ENCODE data around the gene S100A7A. TPM values are rescaled to one million over a fixed set of nuclear protein-coding genes. Genes with fewer than 3 reads are reported as not detected.

Gene S100A7A
- total RNA-seq: not detected in 3 replicates

- peaks cover 25% of the 10 kb centered on the region for H3K27me3 Mint-ChIP-seq (ENCODE audit: low read depth)
- H3K4me3 Mint-ChIP-seq: no peak within 1 kb of the TSS
- DNase-seq (ENCODE audit: low spot score in 2 of 2, unreplicated experiment in 2 of 2): no peak
- no peak for TF ChIP-seq CTCF (IDR thresholded peaks at IDR 0.05; ENCODE audit: unreplicated experiment)
- H3K4me1 Mint-ChIP-seq: no peaks in the 10 kb centered on the region
- H3K9me3 Mint-ChIP-seq: peaks cover 5% of the 10 kb centered on the region
- H3K36me3 Mint-ChIP-seq: no peaks in the 10 kb centered on the region
- H3K27ac Mint-ChIP-seq: no peak within 1 kb of the TSS
Measured at GRCh38 chr1:153415850-153416570, at the start of gene S100A7A. S100A7A (plus strand) TSS chr1:153416520; CDS start chr1:153418083, 1,563 bp downstream.

GRCh38 chr1:153367090-153367489, 49.2 kb upstream of the S100A7A start:
- DNase-seq (ENCODE audit: low spot score in 2 of 2, unreplicated experiment in 2 of 2): no peak
- no peak for TF ChIP-seq CTCF (IDR thresholded peaks at IDR 0.05; ENCODE audit: unreplicated experiment)
- no peaks in the 10 kb centered on the region for H3K36me3 Mint-ChIP-seq
- no peak overlapping the region for H3K4me3 Mint-ChIP-seq
- peaks cover 19% of the 10 kb centered on the region for H3K4me1 Mint-ChIP-seq
- H3K27me3 Mint-ChIP-seq (ENCODE audit: low read depth): peaks cover 5% of the 10 kb centered on the region
- no peak overlapping the region for H3K27ac Mint-ChIP-seq
- no peaks in the 10 kb centered on the region for H3K9me3 Mint-ChIP-seq

- no peak overlapping the region for H3K4me3 Mint-ChIP-seq
- no peak for TF ChIP-seq CTCF (IDR thresholded peaks at IDR 0.05; ENCODE audit: unreplicated experiment)
- peaks cover 19% of the 10 kb centered on the region for H3K4me1 Mint-ChIP-seq
- peaks cover 5% of the 10 kb centered on the region for H3K27me3 Mint-ChIP-seq (ENCODE audit: low read depth)
- H3K36me3 Mint-ChIP-seq: no peaks in the 10 kb centered on the region
- no peak for DNase-seq (ENCODE audit: low spot score in 2 of 2, unreplicated experiment in 2 of 2)
- no peaks in the 10 kb centered on the region for H3K9me3 Mint-ChIP-seq
- no peak overlapping the region for H3K27ac Mint-ChIP-seq
Measured at GRCh38 chr1:153368495-153368894, 47.8 kb upstream of the S100A7A start.

GRCh38 chr1:153370146-153370545, 46.2 kb upstream of the S100A7A start:
- no peak for TF ChIP-seq CTCF (IDR thresholded peaks at IDR 0.05; ENCODE audit: unreplicated experiment)
- Mint-ChIP-seq H3K36me3 (no peaks in the 10 kb centered on the region), H3K4me3 (no peak overlapping the region), H3K27ac (no peak overlapping the region), H3K4me1 (peaks cover 10% of the 10 kb centered on the region), H3K9me3 (no peaks in the 10 kb centered on the region), H3K27me3 (ENCODE audit: low read depth) (peaks cover 5% of the 10 kb centered on the region)
- DNase-seq (ENCODE audit: low spot score in 2 of 2, unreplicated experiment in 2 of 2): no peak

GRCh38 chr1:153371231-153371630, 45.1 kb upstream of the S100A7A start:
- no peak for DNase-seq (ENCODE audit: low spot score in 2 of 2, unreplicated experiment in 2 of 2)
- no peaks in the 10 kb centered on the region for H3K4me1 Mint-ChIP-seq
- no peaks in the 10 kb centered on the region for H3K9me3 Mint-ChIP-seq
- no peak overlapping the region for H3K4me3 Mint-ChIP-seq
- no peak for TF ChIP-seq CTCF (IDR thresholded peaks at IDR 0.05; ENCODE audit: unreplicated experiment)
- H3K27me3 Mint-ChIP-seq (ENCODE audit: low read depth): peaks cover 5% of the 10 kb centered on the region
- no peak overlapping the region for H3K27ac Mint-ChIP-seq
- no peaks in the 10 kb centered on the region for H3K36me3 Mint-ChIP-seq
